ENCODE measurements around the gene ARGLU1. TPM values are rescaled to one million over a fixed set of nuclear protein-coding genes. Genes with fewer than 3 reads are reported as not detected.

ARGLU1 gene
- total RNA-seq, 1 donor from 2014 or later: 128 TPM

DNA sequence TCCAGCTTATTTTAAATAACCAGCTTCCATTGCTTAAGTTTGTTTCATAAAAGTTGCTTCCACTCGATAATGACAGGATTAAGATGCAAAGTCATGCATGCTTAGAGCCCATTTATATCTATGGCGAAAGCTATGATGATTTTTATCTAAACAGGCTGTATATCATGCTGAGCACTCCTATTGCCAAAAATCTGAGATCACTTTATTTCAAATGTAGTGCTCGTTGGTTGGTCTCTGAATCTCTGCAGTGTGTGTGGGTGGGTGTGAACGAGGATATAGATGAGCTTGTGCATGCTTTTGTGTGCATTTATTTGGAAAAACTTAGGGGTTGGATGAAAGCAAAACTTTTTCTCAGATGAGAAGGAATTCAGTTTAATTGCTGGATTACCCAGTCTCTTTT is 27.0 kb upstream of the ARGLU1 start:
- DNase-seq (ENCODE audit: extremely low spot score, unreplicated experiment): no peak
- TF ChIP-seq, protein P1, sequence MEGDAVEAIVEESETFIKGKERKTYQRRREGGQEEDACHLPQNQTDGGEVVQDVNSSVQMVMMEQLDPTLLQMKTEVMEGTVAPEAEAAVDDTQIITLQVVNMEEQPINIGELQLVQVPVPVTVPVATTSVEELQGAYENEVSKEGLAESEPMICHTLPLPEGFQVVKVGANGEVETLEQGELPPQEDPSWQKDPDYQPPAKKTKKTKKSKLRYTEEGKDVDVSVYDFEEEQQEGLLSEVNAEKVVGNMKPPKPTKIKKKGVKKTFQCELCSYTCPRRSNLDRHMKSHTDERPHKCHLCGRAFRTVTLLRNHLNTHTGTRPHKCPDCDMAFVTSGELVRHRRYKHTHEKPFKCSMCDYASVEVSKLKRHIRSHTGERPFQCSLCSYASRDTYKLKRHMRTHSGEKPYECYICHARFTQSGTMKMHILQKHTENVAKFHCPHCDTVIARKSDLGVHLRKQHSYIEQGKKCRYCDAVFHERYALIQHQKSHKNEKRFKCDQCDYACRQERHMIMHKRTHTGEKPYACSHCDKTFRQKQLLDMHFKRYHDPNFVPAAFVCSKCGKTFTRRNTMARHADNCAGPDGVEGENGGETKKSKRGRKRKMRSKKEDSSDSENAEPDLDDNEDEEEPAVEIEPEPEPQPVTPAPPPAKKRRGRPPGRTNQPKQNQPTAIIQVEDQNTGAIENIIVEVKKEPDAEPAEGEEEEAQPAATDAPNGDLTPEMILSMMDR (conservative IDR thresholded peaks at IDR 0.05): no peak
- Mint-ChIP-seq H3K9me3 (peaks cover 4% of the 10 kb centered on the region), H3K4me1 (ENCODE audit: unreplicated experiment) (peaks cover under 1% of the 10 kb centered on the region), H3K36me3 (no peaks in the 10 kb centered on the region), H3K27ac (no peak overlapping the region), H3K27me3 (no peaks in the 10 kb centered on the region), H3K4me3 (no peak overlapping the region)

DNA sequence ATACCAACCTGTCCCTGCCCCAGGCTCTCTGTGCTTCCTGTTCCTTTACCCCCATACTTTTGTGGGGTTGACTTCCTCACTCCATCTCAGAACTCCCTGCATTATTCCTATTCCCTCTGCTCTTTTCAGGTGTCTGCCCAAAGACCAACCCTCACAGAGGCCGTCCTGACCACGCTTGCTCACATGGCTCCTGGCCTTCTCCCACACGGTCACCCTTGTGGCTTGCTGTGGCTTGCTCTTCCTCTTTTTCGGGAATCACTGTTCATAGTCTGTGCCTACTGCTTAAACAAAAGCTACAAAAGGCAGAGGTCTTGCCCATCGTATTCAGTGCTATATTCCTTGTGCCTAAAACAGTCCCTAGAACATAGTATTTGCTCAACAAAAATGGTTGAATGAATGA is 25.2 kb upstream of the ARGLU1 start:
- no peak overlapping the region for H3K4me3 Mint-ChIP-seq
- TF ChIP-seq, protein P1 (conservative IDR thresholded peaks at IDR 0.05): no peak
- H3K27ac Mint-ChIP-seq: no peak overlapping the region
- no peak for DNase-seq (ENCODE audit: extremely low spot score, unreplicated experiment)
- no peaks in the 10 kb centered on the region for H3K36me3 Mint-ChIP-seq
- H3K4me1 Mint-ChIP-seq (ENCODE audit: unreplicated experiment): no peaks in the 10 kb centered on the region
- no peaks in the 10 kb centered on the region for H3K27me3 Mint-ChIP-seq
- peaks cover 4% of the 10 kb centered on the region for H3K9me3 Mint-ChIP-seq

DNA sequence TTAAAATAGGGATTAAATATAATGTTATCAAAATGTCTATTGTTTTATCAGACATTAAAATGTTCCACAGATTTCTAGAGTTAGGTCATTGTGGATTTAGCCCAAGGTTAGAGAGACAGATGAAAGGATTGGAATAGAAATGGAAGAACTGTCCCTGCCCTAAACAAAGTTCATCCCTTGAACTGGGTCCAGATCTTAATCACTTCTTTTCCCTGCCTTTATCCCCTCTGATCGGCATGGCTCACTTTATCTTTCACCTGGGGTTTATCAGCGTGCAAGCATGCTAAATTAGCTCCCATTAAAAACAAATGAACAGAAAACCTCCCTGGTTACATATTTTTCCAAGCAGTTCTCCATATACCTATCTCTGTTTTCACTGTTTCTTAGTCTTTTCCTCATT is 23.4 kb upstream of the ARGLU1 start:
- TF ChIP-seq, protein P1 (conservative IDR thresholded peaks at IDR 0.05): no peak
- peaks cover 13% of the 10 kb centered on the region for H3K9me3 Mint-ChIP-seq
- no peak overlapping the region for H3K27ac Mint-ChIP-seq
- H3K36me3 Mint-ChIP-seq: no peaks in the 10 kb centered on the region
- H3K4me1 Mint-ChIP-seq (ENCODE audit: unreplicated experiment): no peaks in the 10 kb centered on the region
- no peak for DNase-seq (ENCODE audit: extremely low spot score, unreplicated experiment)
- H3K27me3 Mint-ChIP-seq: no peaks in the 10 kb centered on the region
- no peak overlapping the region for H3K4me3 Mint-ChIP-seq

DNA sequence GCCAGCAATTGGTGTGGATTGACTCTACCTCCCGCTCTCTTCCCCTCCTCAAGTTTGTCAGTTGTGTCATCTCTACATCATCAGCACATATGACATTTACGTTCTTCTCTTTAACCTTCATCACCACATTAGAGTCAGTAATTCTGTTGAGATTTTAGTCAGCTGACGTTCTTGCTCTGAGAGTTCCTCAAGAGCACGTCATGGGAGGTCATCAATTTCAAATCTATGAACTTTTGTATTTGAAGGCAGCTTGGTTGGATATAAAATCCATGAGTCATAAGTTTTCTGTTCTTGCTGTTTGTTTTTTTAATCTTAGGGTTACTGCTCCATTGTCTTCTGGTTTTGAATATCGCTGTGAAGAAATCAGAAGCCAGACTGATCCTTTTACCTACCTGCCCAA is 21.8 kb upstream of the ARGLU1 start:
- H3K4me1 Mint-ChIP-seq (ENCODE audit: unreplicated experiment): no peaks in the 10 kb centered on the region
- no peaks in the 10 kb centered on the region for H3K36me3 Mint-ChIP-seq
- H3K4me3 Mint-ChIP-seq: no peak overlapping the region
- no peak for DNase-seq (ENCODE audit: extremely low spot score, unreplicated experiment)
- H3K27me3 Mint-ChIP-seq: no peaks in the 10 kb centered on the region
- H3K27ac Mint-ChIP-seq: no peak overlapping the region
- peaks cover 19% of the 10 kb centered on the region for H3K9me3 Mint-ChIP-seq
- TF ChIP-seq, protein P1 (conservative IDR thresholded peaks at IDR 0.05): no peak

DNA sequence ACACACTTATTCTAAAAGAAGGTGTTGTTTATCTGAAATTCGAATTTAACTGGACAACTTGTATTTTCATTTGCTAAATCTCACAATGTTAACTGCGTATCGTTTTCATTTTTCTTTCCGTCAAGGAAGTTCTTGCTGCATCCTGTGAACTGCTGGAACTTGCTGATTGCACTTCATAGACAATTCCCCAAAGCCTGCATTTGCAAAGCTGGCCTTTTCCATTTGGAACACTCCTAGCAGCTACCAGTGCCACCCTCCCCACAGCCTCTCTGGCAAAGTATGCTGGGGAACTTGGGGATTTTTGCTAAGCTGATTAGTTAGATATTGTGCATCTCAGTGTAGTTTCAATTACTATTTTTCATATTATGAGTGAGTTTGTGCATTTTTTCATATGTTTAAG is 20.4 kb upstream of the ARGLU1 start:
- Mint-ChIP-seq H3K9me3 (peaks cover 21% of the 10 kb centered on the region), H3K36me3 (no peaks in the 10 kb centered on the region), H3K4me1 (ENCODE audit: unreplicated experiment) (no peaks in the 10 kb centered on the region), H3K4me3 (no peak overlapping the region), H3K27ac (no peak overlapping the region), H3K27me3 (no peaks in the 10 kb centered on the region)
- no peak for DNase-seq (ENCODE audit: extremely low spot score, unreplicated experiment)
- TF ChIP-seq, protein P1 (conservative IDR thresholded peaks at IDR 0.05): no peak

DNA sequence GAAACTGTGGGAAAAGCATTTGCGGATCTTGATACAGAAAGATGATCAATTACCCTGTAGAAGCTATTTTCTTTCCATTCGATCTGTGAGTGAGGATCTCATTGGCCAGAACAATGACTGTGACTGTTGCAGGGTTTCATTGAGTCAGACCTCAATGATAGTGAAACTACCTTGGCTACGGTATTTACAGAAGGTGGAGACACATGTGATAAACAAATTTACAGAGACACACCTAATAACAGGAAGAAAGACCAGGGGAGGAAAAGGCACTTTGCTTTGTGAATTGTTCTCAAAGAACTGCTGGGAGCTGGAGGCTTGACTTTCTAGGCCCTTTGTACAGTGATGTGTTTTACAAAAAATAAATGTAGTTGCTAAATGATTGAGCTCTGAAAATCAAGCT is 19.9 kb upstream of the ARGLU1 start:
- Mint-ChIP-seq H3K4me3 (no peak overlapping the region), H3K36me3 (no peaks in the 10 kb centered on the region), H3K9me3 (peaks cover 20% of the 10 kb centered on the region), H3K27me3 (no peaks in the 10 kb centered on the region), H3K4me1 (ENCODE audit: unreplicated experiment) (no peaks in the 10 kb centered on the region), H3K27ac (peak overlapping the region; percentile 23)
- no peak for DNase-seq (ENCODE audit: extremely low spot score, unreplicated experiment)
- TF ChIP-seq, protein P1 (conservative IDR thresholded peaks at IDR 0.05): no peak

Data from type B pancreatic cell (in vitro differentiated cells).